ENCODE data around the gene CALCOCO2. TPM values are rescaled to one million over a fixed set of nuclear protein-coding genes. Genes with fewer than 3 reads are reported as not detected.

CALCOCO2 gene
- total and polyA plus RNA-seq, 2 of the 13 experiments (the other 11 are each of a cell fraction or from before 2014, with no cell fraction given), result 72.9 to 111 TPM

GRCh38 chr17:48903401-48903800 lies 72.6 kb downstream of the CALCOCO2 start (continued):
- TF ChIP-seq ZNF317 (CRISPR knock-in tag; IDR thresholded peaks at IDR 0.05) (no peak), NR2F6 (IDR thresholded peaks at IDR 0.05) (0 out of 2 replicates have a peak, but pooled peaks have one; percentile 11), NR2F6 (CRISPR knock-in tag; IDR thresholded peaks at IDR 0.05) (no peak), GATA4 (IDR thresholded peaks at IDR 0.05; ENCODE audit: borderline replicate concordance, low read depth) (no peak), CCAR2 (optimal IDR thresholded peaks at IDR 0.05; ENCODE audit: low read depth, low read length) (no peak), ZFP91 (CRISPR knock-in tag; IDR thresholded peaks at IDR 0.05; ENCODE audit: borderline replicate concordance) (no peak), MNT (IDR thresholded peaks at IDR 0.05) (no peak), PAF1 (CRISPR knock-in tag; IDR thresholded peaks at IDR 0.05) (no peak), ZNF143 (CRISPR knock-in tag; IDR thresholded peaks at IDR 0.05) (no peak), ELF1 (CRISPR knock-in tag; IDR thresholded peaks at IDR 0.05) (no peak)

- intact Hi-C loops (cut with micrococcal nuclease; ENCODE audit: unreplicated experiment) (no loop called here), in situ Hi-C loops (cut with HindIII; ENCODE audit: extremely low pct_ligation_motif_present, low pct_unique_long_range_greater_than_20kb) (no loop called here)
- no peaks in the 10 kb centered on the region for H3K36me3 ChIP-seq (replicated peaks in 1 of 2; ENCODE audit: control insufficient read depth in 1 of 2, insufficient read depth in 2 of 2, low read length in 2 of 2)
- H3K4me1 ChIP-seq (ENCODE audit: insufficient read depth, low read length), result peaks cover 50% of the 10 kb centered on the region
- peak overlapping the region; percentile 2 for H3K27ac ChIP-seq (ENCODE audit: extremely low read length, insufficient read depth, low read length)
- no peaks in the 10 kb centered on the region for H3K9me3 ChIP-seq (ENCODE audit: low read length)
- H3K27me3 ChIP-seq (ENCODE audit: control insufficient read depth in 1 of 2, insufficient read depth in 2 of 2, low read length in 2 of 2), result no peaks in the 10 kb centered on the region; a peak in 1 of 5 replicates
- peaks cover 4% of the 10 kb centered on the region for H3K79me2 ChIP-seq (ENCODE audit: insufficient read depth, low read length)
- no peak overlapping the region for H2AFZ ChIP-seq (ENCODE audit: low read length)
- no peak overlapping the region for H3K9ac ChIP-seq (ENCODE audit: insufficient read depth, low read depth, low read length)
- ChIA-PET CTCF (ENCODE audit: low intra/inter-chr PET ratio, low total read pairs) (no interaction called here), POLR2A (interaction anchor here (1.4 to 9.6 kb wide), 3 partner anchors 11 to 67 kb away, joined by 3 to 194 read pairs (median 9); partner anchors contain the start of genes ATP5MC1 and SNF8)
- DNase-seq (ENCODE audit: low spot score), result no peak
- H3K4me3 ChIP-seq (replicated peaks in 1 of 3; ENCODE audit: insufficient read depth in 1 of 3, low read depth in 2 of 3, low read length in 3 of 3), result no peak overlapping the region
- H4K20me1 ChIP-seq (ENCODE audit: insufficient read depth, low read length), result peaks cover 4% of the 10 kb centered on the region
- no peak for FAIRE-seq
- no TSS peak for BruUV-seq (replicated peaks)
- no peak overlapping the region for H3K4me2 ChIP-seq (ENCODE audit: low read depth, low read length)
- ATAC-seq, result no peak
- WGBS (ENCODE audit: low lambda C conversion rate), result 93% methylated on average over 7 of the region's 7 CpGs
- no peak for TF ChIP-seq SIX4 (CRISPR knock-in tag; IDR thresholded peaks at IDR 0.05)
- peak; percentile 25 to 55; a peak in 2 of 4 replicates for TF ChIP-seq MAFK (conservative IDR thresholded peaks at IDR 0.05 in 1 of 2, IDR thresholded peaks at IDR 0.05 in 1 of 2; ENCODE audit: low read length in 2 of 2)
- peak; percentile 43 for TF ChIP-seq MAFF (IDR thresholded peaks at IDR 0.05; ENCODE audit: low read depth, low read length)
These were observed 73.6 kb downstream of the CALCOCO2 start for GRCh38 chr17:48904428-48904827.
